AG04450 (cell line): Measurements from ENCODE around the gene SLC33A1. TPM values are rescaled to one million over a fixed set of nuclear protein-coding genes. Genes with fewer than 3 reads are reported as not detected.
"Not testable (repeated sequence)": the region's sequence is repeated elsewhere in the genome, so short reads cannot be mapped to it uniquely, and the experiment has no call there.

ENCODE experiments used
- CTCF ChIA-PET: fragments of 300-600, 350-600 bp; formaldehyde crosslinking; extraction: SDS; loops from one replicate; lab custom pipeline; 2022; ENCODE audit warnings: antibody characterized with exemption, inconsistent platforms; lab: Charles Lee
- POLR2A ChIA-PET: fragments of 350-600 bp; formaldehyde crosslinking; extraction: SDS; loops from one replicate; lab custom pipeline; 2021; ENCODE audit warnings: antibody characterized with exemption, inconsistent platforms; lab: Yijun Ruan, JAX
- DNase-seq: peaks from one replicate; pipeline ENCODE4 v3.0.0-alpha.2; 2011; ENCODE audit warnings: low read depth, low spot score
- H3K27ac ChIP-seq: one replicate; pipeline ENCODE4 v1.5.1; 2012; ENCODE audit warnings: low read depth, low read length, control low read depth
- H3K27me3 ChIP-seq: one replicate; pipeline ENCODE4 v1.6.0; 2012; ENCODE audit warnings: low read length; ENCODE audit not compliant: control insufficient read depth, insufficient read depth
- H3K4me3 ChIP-seq: 2 replicates; pipeline ENCODE4 v1.5.1; 2011; ENCODE audit warnings: mild to moderate bottlenecking, low read depth, low read length, control low read depth
- H3K9me3 ChIP-seq: 2 replicates; pipeline ENCODE4 v1.5.1; 2012; ENCODE audit warnings: low read length; ENCODE audit not compliant: control insufficient read depth, insufficient read depth
- polyA plus RNA-seq: library from polyadenylated mRNA; depleted of rRNA; stranded (reverse); fragments of >200 nt; gene quantifications from 2 replicates; pipeline ENCODE4 v1.2.3, GENCODE V29; 2011
- TF ChIP-seq, protein P1 (sequence below): IDR thresholded peaks from 2 replicates; pipeline ENCODE4 v1.5.1; 2011; ENCODE audit warnings: low read depth, low read length, control low read depth, inconsistent platforms

The SLC33A1 gene
- polyA plus RNA-seq, 1 experiment = 27.8 TPM

DNA sequence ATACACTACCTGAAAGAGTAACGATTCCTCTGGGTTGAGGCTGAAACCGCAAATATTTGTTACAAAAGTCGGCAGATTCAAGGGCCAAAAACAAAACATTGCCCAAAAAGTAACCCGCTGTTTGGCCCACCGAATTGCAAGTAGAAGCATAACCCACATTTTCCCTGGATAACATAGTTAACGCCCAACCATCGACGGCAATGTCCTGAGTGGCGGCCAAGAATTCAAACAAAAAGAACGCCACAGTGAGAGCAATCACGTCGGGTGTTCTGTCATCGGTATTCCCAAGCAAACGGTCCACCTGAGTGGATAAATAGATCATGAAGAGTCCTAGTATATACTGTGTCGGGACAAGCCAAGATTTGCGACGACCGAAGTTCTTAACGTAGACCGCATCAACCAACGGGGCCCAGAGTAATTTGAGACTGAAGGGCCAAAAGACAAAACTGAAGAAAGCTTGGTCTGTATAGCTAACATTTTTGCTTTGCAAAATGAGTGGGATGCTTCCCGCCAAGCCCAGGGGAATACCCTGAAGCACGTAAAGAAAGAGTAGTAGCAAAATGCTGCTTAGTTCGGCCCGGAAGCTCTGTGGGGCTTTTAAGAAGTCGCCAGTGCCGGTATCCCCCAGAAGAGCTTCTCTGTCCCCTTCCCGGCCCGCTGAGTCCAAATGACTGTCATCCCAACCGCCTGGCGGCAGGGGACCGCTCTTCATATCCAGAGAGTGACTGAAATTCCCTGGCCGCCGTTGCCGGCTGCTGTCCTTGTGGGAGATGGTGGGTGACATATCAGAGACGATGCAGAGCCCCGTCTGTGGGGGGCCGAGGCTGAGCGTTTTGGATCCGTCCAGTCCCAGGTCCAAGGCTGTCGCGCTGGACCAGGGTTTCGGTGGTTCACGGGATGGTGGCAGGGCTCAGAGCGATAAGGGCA, 750 bp downstream of the SLC33A1 start:
- H3K27ac ChIP-seq = peak overlapping the region; percentile 83
- ChIA-PET CTCF (interaction anchor here (0.6 to 5.9 kb wide), 2 partner anchors 48 to 1234 kb away, joined by 3 to 40 read pairs; partner anchors contain the start of gene C3orf33), POLR2A (interaction anchor here (0.5 to 1.8 kb wide), 5 partner anchors 12 to 93 kb away, joined by 3 to 7 read pairs (median 4); partner anchors contain the start of genes C3orf33 and GMPS)
- no peak for DNase-seq
- TF ChIP-seq, protein P1, sequence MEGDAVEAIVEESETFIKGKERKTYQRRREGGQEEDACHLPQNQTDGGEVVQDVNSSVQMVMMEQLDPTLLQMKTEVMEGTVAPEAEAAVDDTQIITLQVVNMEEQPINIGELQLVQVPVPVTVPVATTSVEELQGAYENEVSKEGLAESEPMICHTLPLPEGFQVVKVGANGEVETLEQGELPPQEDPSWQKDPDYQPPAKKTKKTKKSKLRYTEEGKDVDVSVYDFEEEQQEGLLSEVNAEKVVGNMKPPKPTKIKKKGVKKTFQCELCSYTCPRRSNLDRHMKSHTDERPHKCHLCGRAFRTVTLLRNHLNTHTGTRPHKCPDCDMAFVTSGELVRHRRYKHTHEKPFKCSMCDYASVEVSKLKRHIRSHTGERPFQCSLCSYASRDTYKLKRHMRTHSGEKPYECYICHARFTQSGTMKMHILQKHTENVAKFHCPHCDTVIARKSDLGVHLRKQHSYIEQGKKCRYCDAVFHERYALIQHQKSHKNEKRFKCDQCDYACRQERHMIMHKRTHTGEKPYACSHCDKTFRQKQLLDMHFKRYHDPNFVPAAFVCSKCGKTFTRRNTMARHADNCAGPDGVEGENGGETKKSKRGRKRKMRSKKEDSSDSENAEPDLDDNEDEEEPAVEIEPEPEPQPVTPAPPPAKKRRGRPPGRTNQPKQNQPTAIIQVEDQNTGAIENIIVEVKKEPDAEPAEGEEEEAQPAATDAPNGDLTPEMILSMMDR = no peak
- no peaks in the 10 kb centered on the region for H3K27me3 ChIP-seq
- H3K4me3 ChIP-seq = peak overlapping the region; percentile 97
- H3K9me3 ChIP-seq = peaks cover 5% of the 10 kb centered on the region; the same call in 1 of the 2 replicates

DNA sequence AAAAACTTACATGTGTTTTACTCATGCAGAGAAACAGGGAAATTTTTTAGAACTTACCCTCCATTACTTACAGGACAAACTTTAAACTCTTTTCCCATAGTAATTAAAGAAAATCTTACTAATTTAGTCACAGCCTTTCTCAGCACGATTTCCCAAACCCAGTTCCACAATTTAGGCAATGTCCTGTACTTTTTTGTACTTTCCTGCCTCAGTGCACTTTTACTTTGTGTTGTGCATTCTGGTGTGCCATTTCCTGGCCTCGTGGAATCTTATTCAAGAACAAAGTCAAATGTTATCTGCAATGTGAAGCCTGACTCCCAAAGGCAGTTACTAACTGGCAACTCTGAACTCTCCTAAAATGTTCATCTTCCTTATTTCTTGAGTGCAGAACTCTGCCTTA, 1.9 kb downstream of the SLC33A1 start:
- Histone ChIP-seq H3K27ac (no peak overlapping the region), H3K4me3 (peak overlapping the region; percentile 97), H3K9me3 (peaks cover 5% of the 10 kb centered on the region; the same call in 1 of the 2 replicates), H3K27me3 (no peaks in the 10 kb centered on the region)
- CTCF ChIA-PET = interaction anchor here (5.9 kb wide), 1 partner anchor 47 kb away, joined by 40 read pairs; the partner anchor contains the start of gene C3orf33
- no peak for DNase-seq
- POLR2A ChIA-PET = interaction anchor here (1.8 kb wide), 1 partner anchor 18 kb away, joined by 7 read pairs; the partner anchor contains the start of gene GMPS
- TF ChIP-seq, protein P1 = no peak

DNA sequence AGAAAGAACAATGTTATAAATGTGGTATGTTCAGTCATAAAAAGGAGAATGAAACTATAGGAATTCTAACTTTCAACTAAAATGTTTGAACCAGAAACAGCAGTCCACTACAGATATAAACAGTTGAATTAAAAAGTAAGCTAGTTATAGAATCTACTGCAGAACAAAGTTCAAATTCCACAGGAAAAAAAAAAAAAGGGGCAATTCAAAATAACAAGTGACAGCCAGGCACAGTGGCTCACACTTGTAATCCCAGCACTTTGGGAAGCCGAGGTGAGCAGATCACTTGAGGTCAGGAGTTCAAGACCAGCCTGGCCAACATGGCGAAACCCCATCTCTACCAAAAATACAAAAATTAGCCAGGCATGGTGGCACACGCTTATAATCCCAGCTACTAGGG, 4.8 kb downstream of the SLC33A1 start:
- CTCF ChIA-PET = interaction anchor here (5.9 kb wide), 1 partner anchor 44 kb away, joined by 40 read pairs; the partner anchor contains the start of gene C3orf33
- DNase-seq, POLR2A ChIA-PET: not testable (repeated sequence)

DNA sequence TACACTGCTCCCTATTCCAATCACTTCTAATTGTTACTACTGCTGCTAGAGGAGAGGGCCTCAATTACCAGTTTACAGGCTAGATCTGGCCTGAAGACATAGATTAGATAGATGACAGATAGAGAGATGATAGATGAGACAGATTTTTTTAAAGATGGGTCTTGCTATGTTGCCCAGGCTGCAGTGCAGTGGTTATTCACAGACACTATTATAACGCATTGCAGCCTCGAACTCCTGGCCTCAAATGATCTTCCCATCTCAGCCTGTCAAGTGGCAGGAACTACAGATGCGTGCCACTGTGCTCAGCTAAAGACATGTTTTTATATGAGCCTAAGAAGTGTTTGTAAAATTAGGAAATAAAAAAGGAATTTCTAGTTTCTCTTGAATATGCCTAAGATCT, 6.2 kb downstream of the SLC33A1 start:
- CTCF ChIA-PET = interaction anchor here (0.9 kb wide), 1 partner anchor 41 kb away, joined by 3 read pairs; no protein-coding TSS in a partner anchor
- H3K27ac ChIP-seq = no peak overlapping the region
- no peaks in the 10 kb centered on the region for H3K9me3 ChIP-seq
- POLR2A ChIA-PET = no interaction called here
- TF ChIP-seq, protein P1 = no peak
- DNase-seq = no peak
- H3K27me3 ChIP-seq = no peaks in the 10 kb centered on the region
- H3K4me3 ChIP-seq = no peak overlapping the region

More for the DNA sequence above, 4.8 kb downstream of the SLC33A1 start:
- not testable (repeated sequence) for H3K27me3 ChIP-seq, H3K27ac ChIP-seq, H3K4me3 ChIP-seq, H3K9me3 ChIP-seq

- TF ChIP-seq, protein P1 = no peak
- ChIA-PET CTCF (interaction anchor here (0.6 to 1.0 kb wide), 2 partner anchors 15 to 40 kb away, joined by 3 to 5 read pairs; partner anchors contain the start of gene C3orf33), POLR2A (no interaction called here)
- DNase-seq = no peak
- no peak overlapping the region for H3K27ac ChIP-seq
- H3K4me3 ChIP-seq = no peak overlapping the region
- no peaks in the 10 kb centered on the region for H3K27me3 ChIP-seq
- no peaks in the 10 kb centered on the region for H3K9me3 ChIP-seq
These were observed 8.1 kb downstream of the SLC33A1 start for GRCh38 chr3:155846119-155846518.
